ENCODE results near the gene FBXO21.
"Not testable (repeated sequence)": the region's sequence is repeated elsewhere in the genome, so short reads cannot be mapped to it uniquely, and the experiment has no call there.

FBXO21 gene

DNA sequence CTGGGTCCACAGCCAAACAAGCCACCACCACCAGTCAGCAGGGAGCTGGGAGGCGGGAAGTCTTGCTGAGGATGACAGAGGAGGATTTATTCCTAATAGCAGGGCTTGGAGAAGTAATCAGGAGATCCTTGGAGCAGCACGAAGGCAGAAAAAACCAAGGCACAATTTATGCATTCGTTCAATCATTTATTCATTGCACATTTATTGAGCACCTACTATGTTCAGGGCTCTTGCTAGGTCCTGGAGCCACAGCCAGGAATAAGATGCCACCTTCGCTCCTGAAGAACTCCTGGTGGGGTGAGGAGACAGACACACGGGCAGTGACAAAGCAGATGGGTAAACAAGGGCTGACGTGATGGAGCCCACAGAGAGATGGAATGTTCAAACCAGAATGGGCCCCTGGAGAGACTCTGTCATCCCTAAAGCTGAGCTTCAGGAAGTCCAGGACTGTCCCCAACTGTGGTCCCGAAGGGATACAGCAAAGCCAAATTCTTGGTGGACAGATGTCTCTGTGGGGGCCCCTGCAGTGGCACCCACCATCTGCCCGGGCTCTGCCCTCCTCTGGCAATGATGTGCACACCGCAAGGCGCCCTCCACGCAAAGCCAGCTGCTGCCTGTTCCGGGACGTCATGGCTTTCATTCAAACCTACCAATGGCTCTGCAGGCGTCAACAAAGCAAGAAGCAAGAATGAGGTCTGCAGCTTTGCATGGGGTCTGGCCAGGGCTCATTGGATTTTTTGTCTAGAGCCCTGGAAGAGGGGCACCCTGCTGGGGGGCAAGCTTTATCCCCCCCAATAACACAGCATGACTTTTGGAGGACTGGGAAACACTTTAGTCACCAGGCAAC lies 88.1 kb downstream of the FBXO21 start:
- DNase-seq: no peak

DNA sequence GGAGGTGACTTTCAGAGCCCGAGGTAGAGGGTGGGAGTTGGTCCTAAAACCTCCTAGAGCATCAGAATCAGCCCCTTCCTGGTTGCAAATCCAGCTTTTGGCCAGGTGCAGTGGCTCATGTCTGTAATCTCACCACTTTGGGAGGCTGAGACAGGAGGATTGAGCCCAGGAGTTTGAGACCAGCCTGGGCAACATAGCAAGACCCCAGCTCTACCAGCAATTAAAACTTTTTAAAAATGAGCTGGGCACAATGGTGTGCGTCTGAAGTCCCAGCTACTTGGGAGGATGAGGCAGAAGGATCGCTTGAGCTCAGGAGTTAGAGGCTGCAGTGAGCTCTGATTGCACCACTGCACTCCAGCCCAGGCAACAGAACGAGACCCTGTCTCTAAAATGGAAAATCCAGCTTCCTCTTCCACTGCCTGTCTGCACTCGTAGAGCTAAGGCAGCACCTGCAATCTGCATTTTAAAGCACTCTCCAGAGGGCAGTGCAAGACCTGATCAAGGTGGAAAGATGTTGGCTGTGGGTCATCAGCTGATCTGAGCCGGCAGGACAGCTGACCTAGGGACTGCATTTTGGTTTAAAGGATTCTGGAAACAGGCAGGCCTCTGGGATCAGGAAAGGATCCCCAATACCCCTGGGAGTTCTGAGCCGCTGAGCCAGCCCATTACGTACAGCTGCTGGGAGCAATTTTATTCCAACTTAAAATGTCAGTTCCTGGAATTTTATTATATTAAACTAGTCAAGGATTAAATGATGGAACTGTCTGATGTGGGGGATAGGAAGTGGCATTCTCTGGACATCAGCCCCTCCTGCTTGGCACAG lies 89.2 kb downstream of the FBXO21 start:
- DNase-seq: no peak

DNA sequence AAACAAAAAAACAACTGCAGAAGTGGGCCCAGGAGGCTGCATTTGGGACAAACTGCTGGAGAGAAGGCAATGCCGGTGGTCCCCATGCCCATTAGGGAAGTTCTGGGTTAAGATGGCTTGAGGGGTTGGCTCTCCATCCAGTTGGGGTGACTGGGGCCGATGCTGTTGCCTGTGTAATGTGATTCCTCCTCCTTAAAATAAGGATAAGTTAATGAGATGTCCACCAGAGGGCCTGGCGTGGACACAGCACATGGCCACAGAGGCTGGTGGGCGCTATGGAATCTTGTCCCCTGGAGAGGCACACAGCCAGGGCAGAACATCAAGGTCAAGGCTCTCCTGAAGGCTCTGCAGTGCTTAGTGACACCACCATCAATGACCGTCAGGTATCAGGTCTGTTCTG lies 90.0 kb downstream of the FBXO21 start:
- no peak for DNase-seq

DNA sequence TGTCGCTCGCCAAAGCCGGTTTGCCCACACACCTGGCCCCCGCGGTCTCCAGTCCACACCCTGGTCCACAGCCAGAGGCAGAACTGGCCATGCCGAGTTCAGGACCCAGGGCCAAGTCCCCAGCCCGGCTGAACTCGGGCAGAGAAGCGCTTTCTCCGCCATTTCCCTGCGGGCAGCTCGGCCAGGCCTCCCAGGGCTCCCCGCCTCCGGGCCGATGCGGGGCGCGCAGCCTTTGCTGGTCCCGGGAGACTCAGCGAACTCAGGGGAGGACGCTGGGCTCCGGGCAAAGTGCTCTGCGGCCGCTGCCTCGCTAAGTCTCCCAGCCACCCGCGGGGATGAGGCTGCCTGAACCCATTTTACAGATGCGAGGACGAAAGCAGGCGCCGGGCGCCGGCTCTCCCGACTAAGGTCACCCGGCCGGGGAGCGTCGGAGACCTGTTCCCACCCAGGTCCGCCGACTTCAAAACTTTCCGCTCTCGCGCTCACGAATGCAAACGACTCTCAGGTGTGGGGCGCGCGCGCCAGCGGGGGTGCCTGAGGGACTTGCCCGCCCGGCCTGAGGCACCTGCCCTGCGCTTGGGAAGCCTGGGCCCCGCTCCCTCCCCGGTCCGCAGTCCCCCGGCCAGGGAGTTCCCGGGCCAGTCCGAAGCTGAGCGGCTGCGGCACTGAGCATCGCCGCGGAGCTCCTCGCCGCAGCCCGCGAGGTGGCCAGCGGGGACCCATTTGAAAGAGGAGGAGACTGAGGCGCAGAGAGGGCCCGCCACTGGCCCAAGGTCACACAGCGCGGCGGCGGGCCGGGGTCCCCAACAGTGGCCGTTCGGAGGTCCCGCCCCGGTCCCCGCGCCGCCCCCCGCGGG lies 91.7 kb downstream of the FBXO21 start:
- DNase-seq: no peak

DNA sequence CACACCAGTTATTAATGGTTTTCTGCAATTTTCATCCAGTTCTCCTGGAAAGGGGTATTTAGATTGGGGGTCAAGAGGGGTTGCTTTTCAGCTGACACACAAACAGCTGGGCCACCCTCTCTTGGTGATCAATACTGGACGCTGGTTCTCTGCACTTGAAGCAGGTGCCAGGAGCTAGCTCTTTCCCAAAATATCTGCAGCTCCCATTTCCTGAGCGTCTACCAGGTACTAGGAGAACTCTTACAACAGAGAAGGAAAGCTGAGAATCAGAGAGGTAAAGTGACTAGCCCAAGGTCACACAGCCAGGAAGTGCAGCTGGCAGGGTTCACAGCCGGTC lies 92.3 kb downstream of the FBXO21 start:
- no peak for DNase-seq

DNA sequence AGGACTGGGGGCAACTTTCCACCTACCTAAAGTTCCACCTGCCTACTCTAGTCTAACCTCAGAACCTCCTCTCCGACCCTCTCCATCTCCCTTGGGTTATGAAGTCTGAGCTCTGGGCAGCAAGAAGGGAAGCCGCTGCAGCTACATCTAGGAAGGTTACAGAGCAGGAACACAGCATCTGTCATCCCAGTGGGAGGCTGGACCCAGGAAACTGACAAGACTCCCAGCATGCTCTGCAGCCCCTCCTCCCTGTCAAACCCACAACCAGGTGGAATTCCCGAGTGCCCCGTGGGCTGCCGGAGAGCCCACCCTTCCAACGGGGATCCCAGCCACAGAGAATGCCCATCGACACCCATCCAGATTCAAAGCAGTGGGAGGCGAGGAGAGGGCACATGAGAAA lies 93.1 kb downstream of the FBXO21 start:
- DNase-seq: no peak

DNA sequence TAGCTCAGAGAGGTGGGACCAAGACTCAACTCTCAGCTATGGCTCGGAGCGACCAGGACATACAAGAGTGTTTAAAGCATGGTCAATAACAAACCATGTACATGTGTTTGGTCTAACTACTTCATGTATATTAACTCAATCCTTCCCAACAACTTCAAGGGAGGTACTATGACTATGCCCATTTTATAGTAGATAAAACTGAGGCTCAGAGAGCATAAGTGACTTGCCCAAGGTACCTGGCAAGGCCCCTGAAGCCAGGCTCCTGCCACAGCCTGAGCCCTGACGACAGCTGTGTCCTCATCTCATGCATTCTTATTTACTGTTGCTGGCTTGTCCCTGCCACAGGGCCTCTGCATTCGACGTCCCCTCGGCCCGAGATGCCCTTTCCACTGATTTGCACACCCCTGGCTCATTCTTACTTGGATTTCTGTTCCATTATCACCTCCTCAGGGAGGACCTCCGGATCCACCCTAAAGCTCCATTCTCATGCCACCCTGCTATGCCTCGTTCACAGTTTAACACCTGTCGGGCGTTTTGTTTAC lies 93.7 kb downstream of the FBXO21 start:
- DNase-seq: no peak

DNA sequence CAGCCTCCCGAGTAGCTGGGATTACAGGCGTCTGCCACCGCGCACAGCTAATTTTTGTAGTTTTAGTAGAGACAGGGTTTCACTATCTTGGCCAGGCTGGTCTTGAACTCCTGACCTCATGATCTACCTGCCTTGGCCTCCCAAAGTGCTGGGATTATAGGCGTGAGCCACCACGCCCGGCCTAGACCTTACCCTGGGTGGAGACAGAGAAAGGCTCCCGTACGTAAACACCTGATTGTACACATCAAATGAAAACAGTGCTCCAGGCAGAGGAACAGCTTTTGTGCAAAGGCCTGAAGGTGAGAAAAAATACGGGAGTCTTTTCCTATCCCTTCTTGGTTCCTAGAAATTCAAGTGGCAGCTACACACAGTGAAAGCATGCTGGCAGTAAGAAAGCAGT lies 95.1 kb downstream of the FBXO21 start:
- not testable (repeated sequence) for DNase-seq

DNA sequence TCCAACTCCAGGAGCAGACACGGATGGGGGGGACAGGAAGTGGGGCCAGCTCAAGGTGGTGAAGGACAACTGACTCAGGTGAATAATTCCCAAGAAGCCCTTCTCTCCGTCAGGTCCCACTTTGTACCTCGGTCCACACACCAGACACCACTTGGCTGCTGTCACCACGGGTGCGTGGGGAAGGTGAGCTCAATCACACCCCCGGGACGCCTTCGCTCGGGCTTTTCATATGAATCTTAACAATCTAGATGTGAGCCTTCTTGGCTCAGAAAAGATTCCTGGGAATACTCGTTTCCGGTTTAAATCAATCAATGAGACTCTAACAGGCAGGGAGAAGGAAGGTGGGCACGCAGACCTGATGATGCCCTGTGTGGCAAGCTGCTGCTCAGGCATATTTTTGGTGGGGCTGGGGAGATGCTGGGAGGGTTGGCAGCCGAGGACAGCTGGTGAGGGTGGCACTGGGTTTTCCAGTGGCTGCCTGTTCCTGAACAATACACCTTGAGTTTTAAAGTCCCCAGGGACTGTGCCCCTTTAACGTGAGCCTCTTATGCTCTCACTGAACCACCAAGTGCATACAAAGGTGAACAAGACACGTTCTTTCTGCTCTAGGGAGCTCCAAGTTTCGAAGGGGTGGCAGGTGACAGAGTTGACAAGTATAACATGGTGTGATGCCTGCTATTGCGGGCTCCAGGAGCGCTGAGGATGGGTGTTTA lies 96.2 kb downstream of the FBXO21 start:
- no peak for DNase-seq

DNA sequence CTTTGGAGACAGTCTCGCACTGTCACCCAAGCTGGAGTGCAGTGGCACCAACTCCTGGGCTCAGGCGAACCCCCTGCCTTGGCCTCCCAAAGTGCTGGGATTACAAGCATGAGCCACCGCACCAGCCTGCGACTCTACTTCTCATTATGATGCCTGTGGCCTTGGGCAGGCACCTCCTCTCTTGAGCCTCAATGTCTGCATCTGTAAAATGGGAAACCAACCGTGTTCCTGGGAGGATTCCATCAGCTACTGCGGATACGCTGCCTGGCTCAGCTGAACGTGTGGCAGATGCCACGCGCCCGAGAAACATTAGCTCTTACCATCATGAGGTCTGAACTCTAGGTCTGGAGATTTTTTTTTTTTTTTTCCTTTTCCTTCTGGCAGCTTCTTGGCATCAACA lies 96.8 kb downstream of the FBXO21 start:
- no peak for DNase-seq

DNA sequence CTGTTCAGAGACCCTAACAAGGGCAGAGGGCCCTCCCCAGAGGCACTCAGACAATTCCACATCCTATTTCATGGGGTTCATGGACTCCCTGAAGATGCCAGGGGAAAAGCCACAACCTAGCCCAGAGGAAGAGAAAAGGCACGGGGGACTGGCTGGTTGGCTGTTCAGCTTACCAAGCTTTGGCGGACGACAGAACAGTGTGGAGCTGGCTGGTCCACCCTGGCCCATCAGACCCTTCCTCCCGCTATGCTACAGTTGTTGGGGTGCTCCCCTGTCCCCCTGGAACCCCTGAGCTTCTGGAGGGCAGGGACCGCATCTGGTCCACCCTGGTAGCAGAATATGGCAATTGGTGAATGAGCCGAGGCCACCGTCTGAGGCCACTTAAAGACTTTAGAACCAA lies 97.4 kb downstream of the FBXO21 start:
- no peak for DNase-seq

DNA sequence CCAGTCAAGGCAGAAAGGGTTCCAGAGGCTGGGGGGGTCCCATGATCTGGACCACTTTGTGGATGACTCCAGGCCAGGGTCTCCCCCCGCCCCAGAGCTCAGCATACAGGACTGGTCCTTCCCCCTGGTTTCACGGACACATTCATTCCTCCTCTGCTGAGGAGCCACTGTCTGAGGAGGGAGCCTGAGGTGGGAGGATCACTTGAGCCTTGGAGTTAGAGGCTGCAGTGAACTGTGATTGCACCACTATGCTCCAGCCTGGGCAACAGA lies 97.8 kb downstream of the FBXO21 start:
- no peak for DNase-seq

Data from stimulated activated naive CD4-positive, alpha-beta T cell treated with Interleukin-2 at 50 U/mL for 16 hours (primary cell).